ENCODE results near the gene TUBGCP3.

Gene TUBGCP3

GRCh38 chr13:112573710-112574109 lies 14.2 kb downstream of the TUBGCP3 start:
- Histone ChIP-seq H3K4me2 (ENCODE audit: low read length) (no peak overlapping the region), H3K36me3 (ENCODE audit: insufficient read depth, low read length) (peaks cover 27% of the 10 kb centered on the region), H3K9me2 (ENCODE audit: low read depth, low read length) (no peaks in the 10 kb centered on the region), H3K9ac (ENCODE audit: low read length) (no peak overlapping the region), H3K4me1 (ENCODE audit: insufficient read depth, low read length, severe bottlenecking) (peaks cover 32% of the 10 kb centered on the region), H2AFZ (ENCODE audit: low read length) (no peak overlapping the region), H3K27me3 (ENCODE audit: insufficient read depth, low read length) (no peaks in the 10 kb centered on the region), H3K79me2 (ENCODE audit: insufficient read depth, low read length) (peaks cover 97% of the 10 kb centered on the region), H3K4me3 (ENCODE audit: low read depth, low read length, poor library complexity, severe bottlenecking) (no peak overlapping the region), H3K27ac (ENCODE audit: low read depth, low read length, poor library complexity, severe bottlenecking) (no peak overlapping the region), H4K20me1 (ENCODE audit: insufficient read depth, low read length) (peaks cover 3% of the 10 kb centered on the region; the same call in 1 of the 2 replicates), H3K9me3 (ENCODE audit: low read length) (peaks cover 9% of the 10 kb centered on the region; the same call in 1 of the 2 replicates), H3F3A (ENCODE audit: insufficient read depth, low read length) (no peaks in the 10 kb centered on the region)
- TF ChIP-seq EZH2 (IDR thresholded peaks at IDR 0.05; ENCODE audit: borderline replicate concordance, low read length): no peak
- TF ChIP-seq, protein P1, sequence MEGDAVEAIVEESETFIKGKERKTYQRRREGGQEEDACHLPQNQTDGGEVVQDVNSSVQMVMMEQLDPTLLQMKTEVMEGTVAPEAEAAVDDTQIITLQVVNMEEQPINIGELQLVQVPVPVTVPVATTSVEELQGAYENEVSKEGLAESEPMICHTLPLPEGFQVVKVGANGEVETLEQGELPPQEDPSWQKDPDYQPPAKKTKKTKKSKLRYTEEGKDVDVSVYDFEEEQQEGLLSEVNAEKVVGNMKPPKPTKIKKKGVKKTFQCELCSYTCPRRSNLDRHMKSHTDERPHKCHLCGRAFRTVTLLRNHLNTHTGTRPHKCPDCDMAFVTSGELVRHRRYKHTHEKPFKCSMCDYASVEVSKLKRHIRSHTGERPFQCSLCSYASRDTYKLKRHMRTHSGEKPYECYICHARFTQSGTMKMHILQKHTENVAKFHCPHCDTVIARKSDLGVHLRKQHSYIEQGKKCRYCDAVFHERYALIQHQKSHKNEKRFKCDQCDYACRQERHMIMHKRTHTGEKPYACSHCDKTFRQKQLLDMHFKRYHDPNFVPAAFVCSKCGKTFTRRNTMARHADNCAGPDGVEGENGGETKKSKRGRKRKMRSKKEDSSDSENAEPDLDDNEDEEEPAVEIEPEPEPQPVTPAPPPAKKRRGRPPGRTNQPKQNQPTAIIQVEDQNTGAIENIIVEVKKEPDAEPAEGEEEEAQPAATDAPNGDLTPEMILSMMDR (IDR thresholded peaks at IDR 0.05; ENCODE audit: low read length): no peak

GRCh38 chr13:112572366-112572765 lies 15.6 kb downstream of the TUBGCP3 start:
- H3K27ac ChIP-seq (ENCODE audit: low read depth, low read length, poor library complexity, severe bottlenecking): no peak overlapping the region
- no peak overlapping the region for H3K9ac ChIP-seq (ENCODE audit: low read length)
- H3K4me2 ChIP-seq (ENCODE audit: low read length): no peak overlapping the region
- no peaks in the 10 kb centered on the region for H3K27me3 ChIP-seq (ENCODE audit: insufficient read depth, low read length)
- TF ChIP-seq EZH2 (IDR thresholded peaks at IDR 0.05; ENCODE audit: borderline replicate concordance, low read length): no peak
- TF ChIP-seq, protein P1 (IDR thresholded peaks at IDR 0.05; ENCODE audit: low read length): no peak
- no peaks in the 10 kb centered on the region for H3K9me2 ChIP-seq (ENCODE audit: low read depth, low read length)
- peaks cover 9% of the 10 kb centered on the region; the same call in 1 of the 2 replicates for H3K9me3 ChIP-seq (ENCODE audit: low read length)
- peaks cover 90% of the 10 kb centered on the region for H3K79me2 ChIP-seq (ENCODE audit: insufficient read depth, low read length)
- H3K4me1 ChIP-seq (ENCODE audit: insufficient read depth, low read length, severe bottlenecking): peaks cover 32% of the 10 kb centered on the region
- H2AFZ ChIP-seq (ENCODE audit: low read length): no peak overlapping the region
- peaks cover 35% of the 10 kb centered on the region for H3K36me3 ChIP-seq (ENCODE audit: insufficient read depth, low read length)
- no peaks in the 10 kb centered on the region for H3F3A ChIP-seq (ENCODE audit: insufficient read depth, low read length)
- H3K4me3 ChIP-seq (ENCODE audit: low read depth, low read length, poor library complexity, severe bottlenecking): no peak overlapping the region
- peaks cover 3% of the 10 kb centered on the region; the same call in 1 of the 2 replicates for H4K20me1 ChIP-seq (ENCODE audit: insufficient read depth, low read length)

GRCh38 chr13:112569821-112570220 lies 18.1 kb downstream of the TUBGCP3 start:
- H4K20me1 ChIP-seq (ENCODE audit: insufficient read depth, low read length): peaks cover 3% of the 10 kb centered on the region; the same call in 1 of the 2 replicates
- peaks cover 77% of the 10 kb centered on the region for H3K79me2 ChIP-seq (ENCODE audit: insufficient read depth, low read length)
- H3K36me3 ChIP-seq (ENCODE audit: insufficient read depth, low read length): peaks cover 55% of the 10 kb centered on the region
- H3K4me1 ChIP-seq (ENCODE audit: insufficient read depth, low read length, severe bottlenecking): peaks cover 14% of the 10 kb centered on the region
- H3K4me3 ChIP-seq (ENCODE audit: low read depth, low read length, poor library complexity, severe bottlenecking): no peak overlapping the region
- no peak overlapping the region for H3K9ac ChIP-seq (ENCODE audit: low read length)
- no peak for TF ChIP-seq EZH2 (IDR thresholded peaks at IDR 0.05; ENCODE audit: borderline replicate concordance, low read length)
- TF ChIP-seq, protein P1 (IDR thresholded peaks at IDR 0.05; ENCODE audit: low read length): no peak
- no peaks in the 10 kb centered on the region for H3K9me3 ChIP-seq (ENCODE audit: low read length)
- H3K27ac ChIP-seq (ENCODE audit: low read depth, low read length, poor library complexity, severe bottlenecking): no peak overlapping the region
- no peaks in the 10 kb centered on the region for H3K27me3 ChIP-seq (ENCODE audit: insufficient read depth, low read length)
- no peaks in the 10 kb centered on the region for H3F3A ChIP-seq (ENCODE audit: insufficient read depth, low read length)
- H2AFZ ChIP-seq (ENCODE audit: low read length): no peak overlapping the region
- H3K4me2 ChIP-seq (ENCODE audit: low read length): no peak overlapping the region
- no peaks in the 10 kb centered on the region for H3K9me2 ChIP-seq (ENCODE audit: low read depth, low read length)

Measured in OCI-LY1 (cell line).